NCI-H2029 (cell line): ENCODE measurements around the gene C4orf51.

Experiments used
- DNase-seq: peaks from one replicate; lab custom pipeline; 2025; lab: John Stamatoyannopoulos, UW

C4orf51 gene

GRCh38 chr4:145756244-145756643 lies 76.3 kb downstream of the C4orf51 start:
- no peak for DNase-seq

GRCh38 chr4:145757188-145757587 lies 77.2 kb downstream of the C4orf51 start:
- DNase-seq: no peak

GRCh38 chr4:145760176-145760575 lies 80.2 kb downstream of the C4orf51 start:
- DNase-seq: no peak

- no peak for DNase-seq
Measured at GRCh38 chr4:145760961-145761929, 81.3 kb downstream of the C4orf51 start.

GRCh38 chr4:145762719-145763118 lies 82.8 kb downstream of the C4orf51 start:
- DNase-seq: no peak

- DNase-seq: no peak
Measured at GRCh38 chr4:145763399-145763798, 83.5 kb downstream of the C4orf51 start.

- no peak for DNase-seq
Measured at GRCh38 chr4:145766273-145766672, 86.3 kb downstream of the C4orf51 start.

GRCh38 chr4:145769450-145770037 lies 89.6 kb downstream of the C4orf51 start:
- DNase-seq: no peak

GRCh38 chr4:145770124-145770523 lies 90.2 kb downstream of the C4orf51 start:
- no peak for DNase-seq

GRCh38 chr4:145772347-145772746 lies 92.4 kb downstream of the C4orf51 start:
- DNase-seq: no peak

- DNase-seq: no peak
Measured at GRCh38 chr4:145773581-145774234, 93.8 kb downstream of the C4orf51 start.

- no peak for DNase-seq
Measured at GRCh38 chr4:145774473-145774872, 94.5 kb downstream of the C4orf51 start.

GRCh38 chr4:145775406-145775805 lies 95.5 kb downstream of the C4orf51 start:
- DNase-seq: no peak

GRCh38 chr4:145776208-145776607 lies 96.3 kb downstream of the C4orf51 start:
- no peak for DNase-seq

GRCh38 chr4:145779319-145779801 lies 99.4 kb downstream of the C4orf51 start:
- DNase-seq: no peak

- DNase-seq: no peak
Measured at GRCh38 chr4:145781351-145781750, 101.4 kb downstream of the C4orf51 start.
